HT-29 (cell line): Measurements from ENCODE around the gene FHIT. TPM values are rescaled to one million over a fixed set of nuclear protein-coding genes. Genes with fewer than 3 reads are reported as not detected.
"Not testable (repeated sequence)": the region's sequence is repeated elsewhere in the genome, so short reads cannot be mapped to it uniquely, and the experiment has no call there.

ENCODE experiments used
- DNase-seq: peaks from one replicate; pipeline ENCODE4 v3.0.0-alpha.2; 2015; ENCODE audit warnings: low spot score
- total RNA-seq: library from RNA; depleted of rRNA; stranded (reverse); fragments of >200 nt; shearing (Covaris generic); gene quantifications from 2 replicates; pipeline ENCODE4 v1.2.3, GENCODE V29; 2014

FHIT gene
- total RNA-seq, 1 experiment from 2014 or later: not detected

DNA sequence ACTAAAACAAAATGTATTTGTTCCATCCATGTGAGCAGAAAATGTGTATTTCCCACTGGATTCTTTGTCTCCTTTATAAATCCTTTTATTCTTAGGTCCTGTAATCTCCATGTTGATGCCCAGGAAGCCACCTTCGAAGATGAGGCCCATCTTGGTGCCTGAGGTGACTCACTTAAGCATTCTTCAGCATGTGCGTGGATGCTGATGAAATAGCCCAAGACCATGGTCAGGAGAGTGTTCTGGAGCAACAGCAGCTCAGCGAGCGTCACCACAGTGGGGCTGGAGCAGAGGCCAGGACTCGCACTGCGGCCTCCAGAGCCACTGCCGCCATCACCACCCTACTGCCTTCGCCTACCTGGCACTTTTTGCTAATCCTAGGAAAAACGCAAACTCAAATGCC is 520.9 kb downstream of the FHIT start:
- no peak for DNase-seq

DNA sequence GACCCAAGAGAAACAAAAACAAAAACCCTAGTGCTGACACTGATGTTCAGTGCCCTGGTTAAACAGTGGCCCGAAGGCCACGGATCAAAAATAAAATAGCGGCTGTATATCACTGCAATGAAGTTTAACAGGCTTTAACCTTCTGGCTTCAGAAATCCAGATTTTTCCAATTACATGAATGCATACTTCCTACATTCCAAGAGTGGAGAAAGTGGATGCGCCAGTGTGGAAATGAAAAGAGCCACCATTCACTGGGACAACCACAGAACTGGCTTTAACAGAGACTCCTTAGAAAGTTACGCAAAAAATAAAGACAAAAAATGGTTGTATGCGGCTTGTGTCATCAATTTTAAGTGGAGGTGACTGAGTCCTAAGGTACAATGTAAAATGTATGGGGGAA is 522.2 kb downstream of the FHIT start:
- DNase-seq: no peak

DNA sequence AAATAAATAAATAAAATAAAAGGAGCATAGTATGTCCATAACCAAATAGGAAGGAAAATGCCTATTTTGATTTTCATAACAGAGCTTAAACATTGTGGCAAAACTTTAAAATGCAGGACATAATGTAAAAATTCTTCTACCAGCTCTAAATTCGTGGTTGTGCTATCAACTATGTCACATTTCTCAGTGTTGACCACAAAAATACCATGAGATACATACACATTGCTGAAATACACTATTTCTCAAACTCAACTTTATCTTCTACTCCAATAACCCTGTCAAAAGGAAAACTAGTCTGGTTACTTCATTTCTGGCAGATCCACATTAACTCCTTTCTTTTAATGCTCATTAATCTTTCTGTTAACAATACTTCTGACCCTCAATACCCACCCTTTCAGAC is 523.2 kb downstream of the FHIT start:
- no peak for DNase-seq

DNA sequence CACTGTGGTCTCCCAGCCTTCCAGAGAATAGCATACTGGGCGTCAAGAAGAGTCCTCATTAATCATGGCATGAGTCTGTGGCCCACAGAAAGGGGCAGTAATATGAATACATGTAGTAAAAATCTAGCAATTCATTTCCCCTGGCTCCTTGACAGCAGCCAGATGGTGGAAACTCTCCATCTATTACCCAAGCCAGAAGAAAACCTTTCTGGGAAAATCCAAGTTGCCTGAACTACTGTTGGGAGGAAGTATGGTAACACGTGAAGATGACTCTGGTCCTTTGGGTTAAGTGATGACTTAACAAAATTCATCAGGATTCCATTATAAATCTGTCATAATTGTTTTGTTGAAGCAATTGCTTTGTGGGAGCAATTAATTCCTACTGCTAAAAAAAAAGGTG is 530.5 kb downstream of the FHIT start:
- DNase-seq: no peak

DNA sequence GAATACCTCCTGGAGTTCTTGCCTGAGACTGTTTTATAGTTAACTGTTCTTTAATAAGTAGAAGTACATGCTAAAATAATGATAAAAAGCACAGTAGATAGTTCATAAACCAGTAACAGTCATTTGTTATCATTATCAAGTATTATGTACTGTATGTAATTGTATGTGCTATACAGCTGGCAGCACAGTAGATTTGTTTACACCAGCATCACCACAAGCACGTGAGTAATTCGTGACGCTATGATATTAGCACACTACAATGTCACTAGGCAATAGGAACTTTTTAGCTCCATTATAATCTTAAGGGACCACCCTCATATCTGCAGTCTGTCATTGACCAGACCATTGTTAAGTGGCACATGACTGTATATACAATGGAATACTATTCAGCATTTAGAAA is 534.7 kb downstream of the FHIT start:
- no peak for DNase-seq

DNA sequence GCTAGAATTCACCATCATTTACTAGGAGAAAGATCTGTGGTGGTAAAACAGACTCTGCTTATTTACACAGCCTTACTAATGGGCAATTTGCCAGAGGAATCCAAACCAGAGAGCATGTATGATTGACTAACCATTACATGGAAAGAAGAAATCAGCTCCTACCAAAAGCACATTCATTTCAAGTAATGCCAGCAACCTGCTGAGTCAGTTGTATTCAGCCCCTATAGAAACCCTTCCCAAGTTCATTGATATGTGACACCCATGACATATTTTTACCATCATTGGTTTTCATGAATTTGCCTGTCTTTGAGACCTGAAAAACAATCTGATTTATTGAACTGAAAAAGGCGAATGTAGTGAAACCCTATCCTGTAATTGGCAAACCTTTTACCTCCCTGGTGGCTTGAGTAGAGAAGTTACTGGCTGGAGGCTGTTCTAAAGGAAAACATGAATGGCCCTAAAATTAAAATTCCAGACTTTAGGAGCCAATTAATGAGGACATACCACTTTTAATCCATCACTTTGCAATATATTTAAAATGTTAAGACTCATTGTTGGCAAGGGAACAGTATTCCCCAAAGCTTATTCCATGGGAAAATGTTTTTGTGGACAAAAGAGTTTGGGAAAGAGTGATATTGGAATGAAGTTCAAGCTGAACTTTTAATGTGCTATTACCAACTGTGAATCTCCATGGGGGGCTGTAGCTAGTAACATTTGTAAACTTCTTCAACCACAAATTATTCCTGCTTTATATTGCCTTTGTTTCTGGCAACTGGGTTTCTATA is 542.9 kb downstream of the FHIT start:
- no peak for DNase-seq

DNA sequence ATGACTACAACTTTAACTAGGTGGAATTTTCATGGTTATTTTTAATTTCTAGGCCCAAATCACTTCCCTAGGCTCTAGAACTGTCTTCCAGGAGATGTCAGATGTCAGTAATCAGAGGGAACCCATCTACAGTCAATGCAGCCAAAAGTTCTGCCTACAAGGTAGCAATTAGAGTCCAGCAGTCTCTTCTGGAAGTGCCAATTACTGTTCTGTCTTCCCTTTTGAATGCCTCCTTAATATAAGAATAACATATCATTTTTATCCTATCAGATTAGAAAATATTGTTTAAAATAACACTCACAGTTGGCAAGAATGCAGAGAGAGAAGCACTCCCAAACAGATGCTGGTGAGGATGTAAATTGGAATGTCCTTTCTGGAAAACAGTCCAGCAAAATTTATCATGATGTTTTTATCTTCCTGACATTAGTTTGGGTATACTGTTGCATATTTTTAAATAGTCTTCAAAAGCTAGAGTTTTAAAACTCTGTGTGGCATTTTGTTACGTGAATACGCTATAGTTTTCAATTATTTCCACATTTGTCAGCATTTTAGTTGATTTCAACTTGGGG is 543.7 kb downstream of the FHIT start:
- DNase-seq: no peak

DNA sequence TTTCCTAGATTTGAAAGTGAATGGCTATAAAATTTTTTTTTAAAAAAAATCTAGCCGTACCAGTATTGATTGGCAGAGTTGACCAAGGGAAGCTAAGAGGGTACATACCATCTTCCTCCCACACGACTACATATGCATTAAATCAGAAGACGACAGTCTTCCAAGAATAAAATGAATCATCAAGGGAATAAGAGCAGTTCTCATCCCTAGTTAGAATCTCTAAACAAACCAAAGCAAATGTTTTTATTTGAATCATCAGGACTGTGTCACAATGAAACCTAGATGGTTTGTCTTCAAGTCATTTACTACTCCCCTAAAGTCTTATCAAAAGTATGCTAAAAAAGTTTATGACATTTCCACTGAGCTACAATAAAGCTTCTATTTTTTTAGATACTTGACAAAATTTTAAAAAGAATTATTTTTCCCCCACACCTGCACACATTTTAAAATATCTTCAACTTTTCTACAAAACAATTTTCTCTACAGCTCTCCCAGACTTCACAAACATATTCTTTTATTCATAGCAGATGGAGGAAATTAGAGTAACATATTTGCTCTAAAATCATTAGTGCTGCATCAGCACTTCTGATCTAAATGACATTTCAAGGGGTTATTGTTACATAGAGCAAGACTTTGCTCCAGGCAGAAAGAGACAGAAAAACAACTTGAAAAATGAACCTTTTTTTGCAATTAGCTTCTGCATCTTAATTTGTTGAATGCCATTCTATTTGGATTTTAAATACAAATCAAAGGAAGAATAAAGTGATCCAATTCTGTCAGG is 547.1 kb downstream of the FHIT start:
- no peak for DNase-seq

DNA sequence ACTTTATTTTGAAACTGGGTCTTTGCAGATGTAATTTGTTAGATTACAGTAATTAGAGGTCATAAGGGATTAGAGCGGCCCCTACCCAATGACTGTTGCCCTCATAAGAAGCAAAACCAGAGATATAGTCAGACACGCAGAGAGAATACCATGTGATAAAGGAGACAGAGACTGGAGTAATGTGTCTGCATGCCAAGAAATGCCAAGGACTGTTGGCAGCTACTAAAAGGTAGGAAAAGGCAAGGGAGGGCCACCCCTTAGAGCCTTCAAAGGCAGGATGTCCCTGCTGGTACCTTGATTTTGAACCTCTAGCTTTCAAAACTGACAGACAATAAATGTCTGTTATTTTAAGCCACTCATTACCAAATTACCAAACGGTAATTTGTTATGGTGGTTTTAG is 548.2 kb downstream of the FHIT start:
- no peak for DNase-seq

DNA sequence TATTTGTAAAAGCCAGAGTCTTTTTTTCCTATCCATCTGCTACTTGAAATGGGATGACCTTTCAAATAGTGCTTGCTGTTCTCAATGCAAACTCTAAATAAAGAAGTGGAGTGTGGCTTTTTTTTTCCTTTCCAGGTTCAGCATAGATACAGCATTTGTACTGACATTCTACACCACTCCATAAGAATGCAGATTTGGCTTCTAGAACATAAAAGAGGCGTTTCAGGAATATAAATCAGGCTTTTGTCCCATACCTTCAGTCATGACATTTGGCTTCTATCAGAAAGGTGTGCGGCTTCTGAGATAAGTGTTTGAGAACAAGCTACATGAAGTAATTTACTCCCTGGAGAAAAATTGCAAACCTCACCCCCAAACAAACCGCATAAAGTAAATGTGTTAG is 553.1 kb downstream of the FHIT start:
- DNase-seq: no peak

DNA sequence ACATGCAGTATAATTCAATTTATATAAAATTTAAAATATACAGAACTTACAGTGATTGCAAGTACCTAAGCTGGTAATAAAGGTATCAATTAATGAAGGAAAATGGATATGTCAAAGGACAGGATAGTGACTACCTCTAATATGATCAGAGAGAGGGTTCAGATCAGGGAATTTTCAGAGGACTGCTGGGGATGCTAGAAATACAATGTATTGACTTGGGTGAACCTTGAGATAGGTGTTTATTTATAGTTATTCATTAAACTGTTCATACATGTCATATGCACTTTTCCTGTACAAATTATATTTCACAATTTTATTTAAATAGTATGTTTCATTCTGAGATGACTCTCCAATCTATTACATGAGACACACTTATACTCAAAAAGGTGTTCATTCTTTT is 554.1 kb downstream of the FHIT start:
- no peak for DNase-seq

DNA sequence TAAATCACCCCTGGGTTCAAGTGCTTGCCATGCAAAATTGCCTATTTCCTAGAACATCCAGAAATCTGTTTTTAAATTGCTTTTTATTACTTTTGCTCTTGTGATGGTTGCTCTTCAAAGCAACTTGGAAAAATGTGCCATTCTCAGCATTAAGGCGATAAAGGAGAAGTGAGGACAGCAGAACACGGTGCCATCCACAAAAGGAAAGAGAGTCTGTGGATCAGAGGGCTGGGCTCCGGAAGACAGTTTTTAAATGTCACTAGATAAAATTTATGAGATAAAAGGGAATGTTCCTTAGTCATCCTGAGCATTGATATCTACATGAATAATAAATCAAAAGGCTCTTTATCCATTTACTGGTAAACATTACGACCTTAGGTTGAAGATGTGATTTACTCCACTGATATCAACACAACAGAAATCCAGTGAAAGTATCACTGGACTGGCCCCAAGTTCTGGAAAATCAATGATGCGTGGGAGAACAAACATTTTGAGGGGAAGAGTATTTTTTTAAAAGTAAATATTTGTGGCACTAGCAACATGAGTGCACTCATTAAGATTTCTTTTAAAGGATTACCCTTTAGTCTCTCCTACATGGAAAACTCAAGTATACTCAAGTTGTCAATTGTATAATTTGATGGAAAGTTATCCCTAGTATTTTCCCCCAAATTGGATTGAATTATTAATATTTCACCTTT is 554.7 kb downstream of the FHIT start:
- no peak for DNase-seq

DNA sequence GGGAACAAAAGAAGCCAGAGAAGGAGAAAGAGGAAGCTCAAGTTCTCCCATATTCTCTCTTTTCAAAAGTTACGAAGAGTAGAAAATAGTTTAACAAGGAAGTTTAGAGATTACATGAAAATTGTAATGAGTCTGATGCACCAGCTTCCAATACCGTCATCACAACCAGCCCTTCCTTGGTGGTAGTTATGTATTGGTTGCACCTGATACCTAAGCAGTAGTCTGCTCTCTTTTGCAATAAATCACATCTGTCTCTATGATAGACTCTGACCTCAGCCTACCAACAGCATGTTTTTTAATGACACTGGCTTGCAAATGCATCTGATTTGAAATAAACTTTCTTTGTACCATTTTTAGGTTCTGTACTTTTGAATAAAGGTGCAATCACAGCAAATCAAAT is 575.8 kb downstream of the FHIT start:
- DNase-seq: no peak

DNA sequence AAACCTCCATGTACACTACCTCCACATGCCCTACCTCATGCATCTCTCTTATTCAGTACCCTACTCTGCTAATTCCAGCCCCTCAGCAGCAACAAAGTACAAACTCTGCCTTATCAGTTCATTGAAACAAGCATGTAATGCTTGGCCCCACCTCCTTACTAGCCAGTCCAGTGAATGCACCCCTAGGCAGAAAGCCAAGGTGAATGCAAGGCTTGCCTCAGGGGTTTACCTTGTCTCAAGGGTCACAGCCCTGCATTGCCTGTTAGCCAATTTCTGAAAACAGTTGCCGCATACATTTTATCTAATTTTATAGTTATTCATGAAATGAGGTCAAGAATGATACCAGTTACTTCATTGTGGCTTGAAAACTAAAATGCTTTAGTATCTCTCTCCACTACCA is 576.4 kb downstream of the FHIT start:
- DNase-seq: no peak

DNA sequence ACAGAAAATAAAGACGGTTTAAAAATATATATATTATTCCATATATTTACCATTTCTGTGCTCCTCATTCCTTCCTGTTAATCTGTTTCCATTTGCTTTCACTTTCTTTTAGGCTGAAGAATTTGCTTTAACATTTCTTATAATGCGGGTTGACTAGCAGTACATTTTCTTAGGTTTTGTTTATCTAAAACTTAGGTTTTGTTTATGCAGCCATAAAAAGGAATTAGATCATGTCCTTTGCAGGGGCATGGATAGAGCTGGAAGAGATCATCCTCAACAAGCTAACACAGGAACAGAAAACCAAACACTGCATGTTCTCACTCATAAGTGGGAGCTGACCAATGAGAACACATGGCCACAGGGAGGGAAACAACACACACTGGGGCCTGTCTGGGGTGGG is 578.1 kb downstream of the FHIT start:
- DNase-seq: no peak

DNA sequence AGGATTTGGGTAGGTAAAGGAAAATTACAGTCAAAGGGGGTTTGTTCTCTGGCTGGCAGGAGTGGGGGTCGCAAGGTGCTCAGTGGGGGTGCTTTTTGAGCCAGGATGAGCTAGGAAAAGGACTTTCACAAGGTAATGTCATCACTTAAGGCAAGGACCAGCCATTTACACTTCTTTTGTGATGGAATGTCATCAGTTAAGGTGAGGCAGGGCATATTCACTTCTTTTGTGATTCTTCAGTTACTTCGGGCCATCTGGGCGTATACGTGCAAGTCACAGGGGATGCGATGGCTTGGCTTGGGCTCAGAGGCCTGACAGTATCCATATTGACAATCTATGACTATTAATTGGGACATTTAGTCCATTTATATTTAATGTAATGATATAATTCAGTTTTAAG is 578.9 kb downstream of the FHIT start:
- DNase-seq: not testable (repeated sequence)

DNA sequence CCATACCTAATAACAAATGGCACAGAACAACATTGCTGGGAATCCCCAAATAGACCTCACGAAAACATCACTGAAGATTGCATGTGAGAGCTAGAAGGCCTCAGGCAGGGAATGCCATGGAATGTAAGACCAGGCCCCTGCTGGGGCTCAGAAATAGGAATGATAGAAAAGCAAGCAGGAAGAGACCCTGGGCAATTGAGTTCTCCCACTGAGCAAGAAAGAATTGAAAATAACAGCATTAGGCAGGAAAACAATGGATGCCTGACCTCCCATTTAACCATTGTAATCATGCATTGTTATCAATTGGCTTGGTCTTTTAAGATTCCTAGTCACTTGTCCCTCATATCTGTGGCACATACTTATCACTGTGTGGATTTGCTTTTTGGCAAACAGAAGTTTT is 581.6 kb downstream of the FHIT start:
- DNase-seq: no peak

DNA sequence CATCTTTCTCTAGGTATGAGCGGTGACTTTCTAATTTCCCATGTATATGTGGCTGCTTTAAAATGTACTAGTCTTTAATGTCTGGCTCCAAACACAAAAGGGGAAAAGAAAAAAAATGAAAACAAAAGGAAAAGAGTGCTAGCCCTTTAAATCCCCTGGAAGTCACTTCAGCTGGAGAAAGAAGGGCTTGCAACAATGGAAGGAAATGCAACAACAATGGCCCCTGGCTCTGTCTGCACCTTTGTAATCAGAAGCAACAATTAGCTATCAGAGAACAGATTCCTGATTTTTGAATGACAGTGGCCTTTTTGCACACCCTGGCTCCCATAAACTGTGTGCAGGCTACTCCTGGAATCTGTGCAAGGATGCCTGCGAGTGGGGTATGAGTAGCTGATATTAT is 591.2 kb downstream of the FHIT start:
- no peak for DNase-seq

DNA sequence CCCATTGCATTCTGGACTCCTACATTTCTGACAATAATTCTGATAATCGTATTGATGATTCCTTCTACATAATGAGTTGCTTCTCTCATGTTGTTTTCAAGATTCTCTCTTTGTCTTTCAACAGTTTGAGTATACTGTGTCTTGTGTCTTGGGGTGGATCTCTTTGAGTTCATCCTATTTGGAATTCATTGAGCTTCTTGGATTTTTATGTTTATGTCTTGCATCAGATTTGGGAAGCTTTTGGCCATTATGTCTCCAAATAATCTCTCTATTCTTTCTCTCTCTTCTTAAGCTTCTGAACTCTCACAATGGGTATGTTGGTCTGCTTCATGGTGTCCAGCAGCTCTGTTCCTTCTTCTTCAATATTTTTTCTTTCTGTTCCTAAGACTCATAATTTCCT is 592.2 kb downstream of the FHIT start:
- no peak for DNase-seq

DNA sequence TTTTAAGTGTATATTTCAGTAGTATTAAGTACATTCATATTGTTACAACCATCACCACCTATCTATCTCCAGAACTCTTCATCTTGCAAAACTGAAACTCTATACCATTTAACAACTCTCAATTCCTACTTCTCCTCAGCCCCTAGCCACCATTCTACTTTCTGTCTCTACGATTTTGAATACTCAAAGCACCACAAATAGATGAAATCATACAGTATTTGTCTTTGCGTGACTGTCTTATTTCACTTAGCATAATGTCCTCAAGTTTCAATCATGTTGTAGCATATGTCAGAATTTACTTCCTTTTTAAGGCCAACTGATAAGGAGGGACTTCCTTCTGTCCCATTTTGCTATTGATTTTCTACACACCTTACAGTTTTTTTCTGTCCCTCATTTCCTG is 593.3 kb downstream of the FHIT start:
- no peak for DNase-seq

DNA sequence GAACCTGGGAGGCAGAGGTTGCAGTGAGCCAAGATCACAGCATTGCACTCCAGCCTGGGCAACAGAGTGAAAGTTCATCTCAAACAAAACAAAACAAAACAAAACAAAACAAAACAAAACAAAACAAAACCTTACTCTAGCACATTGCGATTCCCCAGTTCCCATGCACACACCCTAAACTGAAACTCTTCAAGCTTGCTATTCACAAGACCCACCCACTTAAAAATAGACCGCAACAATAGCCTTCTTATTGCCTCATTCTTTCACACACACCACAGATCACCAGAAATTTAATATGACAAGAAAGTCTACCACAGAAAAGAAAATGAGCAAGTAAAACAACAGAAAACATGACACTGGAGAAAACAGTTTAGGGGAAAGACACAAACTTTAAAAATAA is 598.4 kb downstream of the FHIT start:
- DNase-seq: no peak

DNA sequence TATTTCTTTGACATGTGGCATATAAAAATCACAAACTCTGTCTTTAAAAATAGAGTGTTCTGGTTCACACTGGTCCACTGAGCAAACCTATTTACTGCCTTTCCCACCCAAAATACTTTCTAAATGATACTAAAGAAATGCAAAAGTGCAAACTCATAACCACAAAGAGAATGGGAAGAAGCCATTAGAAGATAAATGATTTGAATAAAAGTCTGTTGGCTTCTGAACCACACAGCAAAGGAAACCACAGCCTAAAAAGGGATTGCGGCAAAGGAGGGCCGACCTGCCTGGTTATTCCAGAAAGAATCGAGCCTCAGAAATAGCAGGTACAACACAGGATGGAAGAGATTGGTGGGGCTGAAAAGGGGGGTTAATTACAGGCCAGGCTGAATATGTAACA is 599.5 kb downstream of the FHIT start:
- DNase-seq: no peak
